Measurements from ENCODE around the gene ASIC3. TPM values are rescaled to one million over a fixed set of nuclear protein-coding genes. Genes with fewer than 3 reads are reported as not detected.

Gene ASIC3
- total and polyA plus RNA-seq, 2 experiments from 2014 or later = 2.1 to 4.5 TPM

DNA sequence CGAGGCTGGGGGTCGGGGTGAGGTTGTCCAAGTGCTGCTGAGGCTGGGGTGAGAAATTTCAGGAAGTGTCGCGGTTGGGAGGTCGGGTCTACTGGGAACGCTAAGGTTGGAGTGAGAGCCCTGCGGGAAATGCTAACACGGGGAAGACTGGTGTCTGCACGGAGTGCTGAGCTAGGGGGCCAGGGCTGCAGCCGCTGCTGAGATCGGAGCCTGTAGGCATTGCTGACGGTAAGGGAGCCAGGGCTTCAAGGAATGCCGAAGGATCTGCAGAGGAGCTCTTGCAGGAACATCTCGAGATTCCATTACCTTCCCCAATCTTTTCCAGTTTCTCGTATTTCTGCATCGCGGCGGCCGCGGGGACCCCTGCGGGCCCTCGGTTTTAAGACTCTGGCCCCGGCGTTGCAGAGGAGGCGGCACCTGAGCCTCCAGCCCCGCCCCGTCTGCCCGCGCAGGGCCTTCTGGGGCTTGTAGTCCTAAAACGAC lies 9.2 kb downstream of the ASIC3 start, which contains the start of gene CDK5:
Gene CDK5 (minus strand): TSS at position 392 of the 483 bp plus-strand sequence. CDS start 49 bp downstream, at position 343.
- peak within 1 kb of the TSS; percentile 98 for H3K4me2 ChIP-seq
- peak within 1 kb of the TSS; percentile 41 for H2AFZ ChIP-seq
- H4K20me1 ChIP-seq (ENCODE audit: insufficient read depth, poor library complexity, severe bottlenecking) = peaks cover 12% of the 10 kb centered on the region
- WGBS (ENCODE audit: low lambda C conversion rate, missing lambda C conversion rate) = 2% methylated on average over 29 of the region's 30 CpGs
- peak within 1 kb of the TSS; percentile 97 for H3K27ac ChIP-seq
- H3K27me3 ChIP-seq = no peaks in the 10 kb centered on the region
- no peak for DNase-seq (ENCODE audit: low spot score)
- H3K36me3 ChIP-seq (replicated peaks; ENCODE audit: insufficient read depth, low read depth) = no peaks in the 10 kb centered on the region
- peaks cover 34% of the 10 kb centered on the region for H3K4me1 ChIP-seq (ENCODE audit: insufficient read depth)
- peaks cover 31% of the 10 kb centered on the region for H3K79me2 ChIP-seq
- TF ChIP-seq EZH2 (IDR thresholded peaks at IDR 0.05; ENCODE audit: borderline replicate concordance) = no peak
- TF ChIP-seq EZH2phosphoT487 (IDR thresholded peaks at IDR 0.05; ENCODE audit: low read depth, severe bottlenecking, unreplicated experiment) = no peak
- TF ChIP-seq, protein P1, sequence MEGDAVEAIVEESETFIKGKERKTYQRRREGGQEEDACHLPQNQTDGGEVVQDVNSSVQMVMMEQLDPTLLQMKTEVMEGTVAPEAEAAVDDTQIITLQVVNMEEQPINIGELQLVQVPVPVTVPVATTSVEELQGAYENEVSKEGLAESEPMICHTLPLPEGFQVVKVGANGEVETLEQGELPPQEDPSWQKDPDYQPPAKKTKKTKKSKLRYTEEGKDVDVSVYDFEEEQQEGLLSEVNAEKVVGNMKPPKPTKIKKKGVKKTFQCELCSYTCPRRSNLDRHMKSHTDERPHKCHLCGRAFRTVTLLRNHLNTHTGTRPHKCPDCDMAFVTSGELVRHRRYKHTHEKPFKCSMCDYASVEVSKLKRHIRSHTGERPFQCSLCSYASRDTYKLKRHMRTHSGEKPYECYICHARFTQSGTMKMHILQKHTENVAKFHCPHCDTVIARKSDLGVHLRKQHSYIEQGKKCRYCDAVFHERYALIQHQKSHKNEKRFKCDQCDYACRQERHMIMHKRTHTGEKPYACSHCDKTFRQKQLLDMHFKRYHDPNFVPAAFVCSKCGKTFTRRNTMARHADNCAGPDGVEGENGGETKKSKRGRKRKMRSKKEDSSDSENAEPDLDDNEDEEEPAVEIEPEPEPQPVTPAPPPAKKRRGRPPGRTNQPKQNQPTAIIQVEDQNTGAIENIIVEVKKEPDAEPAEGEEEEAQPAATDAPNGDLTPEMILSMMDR (IDR thresholded peaks at IDR 0.05; ENCODE audit: poor library complexity) = no peak
- no peaks in the 10 kb centered on the region for H3K9me2 ChIP-seq (replicated peaks; ENCODE audit: insufficient read depth)
- H3K9me3 ChIP-seq (ENCODE audit: low read depth) = no peaks in the 10 kb centered on the region
- peak within 1 kb of the TSS; percentile 94 for H3K4me3 ChIP-seq

GRCh38 chr7:151057989-151058780 lies 9.9 kb downstream of the ASIC3 start:
- no peaks in the 10 kb centered on the region for H3K9me3 ChIP-seq (ENCODE audit: low read depth)
- H3K36me3 ChIP-seq (replicated peaks; ENCODE audit: insufficient read depth, low read depth) = no peaks in the 10 kb centered on the region
- H3K9me2 ChIP-seq (replicated peaks; ENCODE audit: insufficient read depth) = no peaks in the 10 kb centered on the region
- H2AFZ ChIP-seq = peak overlapping the region; percentile 41
- H3K27me3 ChIP-seq = no peaks in the 10 kb centered on the region
- peaks cover 31% of the 10 kb centered on the region for H3K79me2 ChIP-seq
- peak overlapping the region; percentile 97 for H3K27ac ChIP-seq
- WGBS (ENCODE audit: low lambda C conversion rate, missing lambda C conversion rate) = 7% methylated on average over 46 of the region's 46 CpGs
- TF ChIP-seq EZH2 (IDR thresholded peaks at IDR 0.05; ENCODE audit: borderline replicate concordance) (no peak), EZH2phosphoT487 (IDR thresholded peaks at IDR 0.05; ENCODE audit: low read depth, severe bottlenecking, unreplicated experiment) (no peak)
- TF ChIP-seq, protein P1 (IDR thresholded peaks at IDR 0.05; ENCODE audit: poor library complexity) = no peak
- peaks cover 40% of the 10 kb centered on the region for H3K4me1 ChIP-seq (ENCODE audit: insufficient read depth)
- DNase-seq (ENCODE audit: low spot score) = peak; percentile 99
- peak overlapping the region; percentile 88 for H3K4me2 ChIP-seq
- peaks cover 12% of the 10 kb centered on the region for H4K20me1 ChIP-seq (ENCODE audit: insufficient read depth, poor library complexity, severe bottlenecking)
- H3K4me3 ChIP-seq = peak overlapping the region; percentile 94

- Histone ChIP-seq H2AFZ (peak overlapping the region; percentile 50), H3K36me3 (replicated peaks; ENCODE audit: insufficient read depth, low read depth) (no peaks in the 10 kb centered on the region), H3K9me2 (replicated peaks; ENCODE audit: insufficient read depth) (no peaks in the 10 kb centered on the region), H4K20me1 (ENCODE audit: insufficient read depth, poor library complexity, severe bottlenecking) (peaks cover 17% of the 10 kb centered on the region), H3K4me3 (peak overlapping the region; percentile 94), H3K4me2 (peak overlapping the region; percentile 88), H3K27ac (peak overlapping the region; percentile 97), H3K4me1 (ENCODE audit: insufficient read depth) (peaks cover 44% of the 10 kb centered on the region), H3K9me3 (ENCODE audit: low read depth) (no peaks in the 10 kb centered on the region), H3K27me3 (no peaks in the 10 kb centered on the region), H3K79me2 (peaks cover 37% of the 10 kb centered on the region)
- no peak for TF ChIP-seq EZH2 (IDR thresholded peaks at IDR 0.05; ENCODE audit: borderline replicate concordance)
- TF ChIP-seq EZH2phosphoT487 (IDR thresholded peaks at IDR 0.05; ENCODE audit: low read depth, severe bottlenecking, unreplicated experiment) = no peak
- TF ChIP-seq, protein P1 (IDR thresholded peaks at IDR 0.05; ENCODE audit: poor library complexity) = no peak
- 21% methylated on average over 18 of the region's 18 CpGs for WGBS (ENCODE audit: low lambda C conversion rate, missing lambda C conversion rate)
- DNase-seq (ENCODE audit: low spot score) = peak; percentile 34
Observed at GRCh38 chr7:151058781-151059366, 10.5 kb downstream of the ASIC3 start.
